Epidermal melanocyte (primary cell): Measurements from ENCODE around the gene FLNB.

ENCODE experiments used
- DNase-seq: peaks from one replicate; pipeline ENCODE4 v3.0.0; 2011; ENCODE audit warnings: low spot score; ENCODE audit not compliant: insufficient read length

FLNB gene

GRCh38 chr3:58131101-58131825, 123.0 kb downstream of the FLNB start:
- DNase-seq, result no peak

GRCh38 chr3:58132850-58133249, 124.6 kb downstream of the FLNB start:
- no peak for DNase-seq

GRCh38 chr3:58134468-58134867, 126.2 kb downstream of the FLNB start:
- no peak for DNase-seq

- no peak for DNase-seq
Measured at GRCh38 chr3:58135712-58136543, 127.7 kb downstream of the FLNB start.

- DNase-seq, result no peak
Measured at GRCh38 chr3:58137306-58137705, 129.1 kb downstream of the FLNB start.

DNA sequence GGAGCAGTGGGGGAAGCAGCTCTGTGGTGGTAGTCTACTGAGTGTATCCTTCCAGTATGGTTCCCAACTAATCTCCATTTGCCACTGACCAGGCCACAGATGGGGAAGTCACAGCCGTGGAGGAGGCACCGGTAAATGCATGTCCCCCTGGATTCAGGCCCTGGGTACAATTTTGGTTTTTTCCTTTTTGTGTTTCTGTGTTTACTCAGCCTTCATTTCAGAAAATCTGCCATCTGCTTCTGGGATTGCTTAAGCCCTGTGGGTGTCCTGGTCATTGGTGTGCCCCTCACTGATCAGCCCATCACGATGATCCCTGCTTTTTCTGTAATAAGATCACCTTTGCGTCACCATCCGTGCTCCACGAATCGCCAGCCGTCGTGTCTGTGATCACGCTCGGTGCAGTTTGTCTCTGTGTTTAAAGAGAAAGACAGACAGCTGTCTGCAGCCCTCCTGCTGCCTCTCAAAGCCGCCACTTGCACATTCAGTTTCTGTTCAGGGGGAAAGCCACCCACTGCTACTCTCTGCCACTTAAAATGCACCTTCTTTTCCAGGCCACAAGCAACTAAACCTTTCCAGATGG, 133.6 kb downstream of the FLNB start:
- no peak for DNase-seq

DNA sequence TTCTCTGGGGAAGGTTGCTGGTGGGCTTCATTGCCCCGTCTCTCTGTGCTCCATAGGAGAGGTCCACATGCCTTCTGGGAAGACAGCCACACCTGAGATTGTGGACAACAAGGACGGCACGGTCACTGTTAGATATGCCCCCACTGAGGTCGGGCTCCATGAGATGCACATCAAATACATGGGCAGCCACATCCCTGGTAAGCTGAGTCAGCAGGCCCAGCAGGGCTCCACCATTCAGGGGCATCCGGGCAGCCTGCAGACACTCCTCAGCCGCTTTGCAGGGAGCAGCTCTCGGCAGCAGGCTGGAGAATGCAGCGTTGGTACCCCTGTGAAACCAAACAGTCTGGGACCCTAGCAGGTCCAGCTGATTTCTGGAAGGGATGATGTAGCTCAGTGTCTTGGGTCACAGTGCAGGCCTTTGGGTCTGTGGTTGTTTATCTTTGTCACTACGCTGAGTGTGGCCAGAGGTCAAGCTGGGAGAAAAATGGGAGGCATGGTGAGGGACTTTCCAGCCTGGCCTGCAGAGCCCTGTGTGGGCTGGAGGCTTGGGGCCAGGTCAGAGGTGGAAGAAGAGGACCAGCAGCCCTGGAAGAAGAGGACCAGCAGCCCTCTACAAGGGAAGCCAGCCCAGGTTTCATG, 135.3 kb downstream of the FLNB start:
- DNase-seq, result no peak

GRCh38 chr3:58144478-58145325, 136.5 kb downstream of the FLNB start:
- no peak for DNase-seq

GRCh38 chr3:58148049-58148448, 139.8 kb downstream of the FLNB start:
- no peak for DNase-seq

DNA sequence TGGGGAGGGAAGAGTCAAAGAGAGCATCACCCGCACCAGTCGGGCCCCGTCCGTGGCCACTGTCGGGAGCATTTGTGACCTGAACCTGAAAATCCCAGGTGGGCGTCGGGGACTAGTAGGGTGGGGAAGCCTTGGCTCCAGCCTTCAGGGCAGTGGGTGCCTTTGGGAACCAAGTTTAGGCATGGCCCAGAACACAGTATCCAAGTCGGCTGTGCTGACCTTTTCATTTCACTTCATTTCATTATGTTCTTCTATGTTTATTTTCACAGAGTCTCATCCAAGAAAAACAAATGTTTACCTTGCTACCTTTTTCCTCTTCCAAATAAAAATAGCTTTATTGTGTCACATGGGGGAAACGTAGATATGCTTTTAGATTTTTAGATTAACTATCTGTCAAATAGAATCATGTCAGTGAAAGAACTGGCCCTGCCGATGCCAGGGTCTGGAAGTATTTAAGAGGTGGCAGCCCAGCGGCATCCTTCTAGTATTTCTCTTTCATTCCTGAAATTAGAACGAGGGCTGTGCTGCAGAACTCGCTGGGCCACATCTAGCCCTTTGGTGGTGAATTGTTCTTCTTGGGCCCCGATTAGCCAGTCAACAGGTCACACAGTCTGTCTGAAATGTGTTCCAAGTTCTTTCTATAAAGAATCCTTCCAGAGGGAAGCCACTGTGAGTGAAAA, 142.0 kb downstream of the FLNB start:
- DNase-seq, result no peak

- DNase-seq, result no peak
Measured at GRCh38 chr3:58150810-58151199, 142.6 kb downstream of the FLNB start.

DNA sequence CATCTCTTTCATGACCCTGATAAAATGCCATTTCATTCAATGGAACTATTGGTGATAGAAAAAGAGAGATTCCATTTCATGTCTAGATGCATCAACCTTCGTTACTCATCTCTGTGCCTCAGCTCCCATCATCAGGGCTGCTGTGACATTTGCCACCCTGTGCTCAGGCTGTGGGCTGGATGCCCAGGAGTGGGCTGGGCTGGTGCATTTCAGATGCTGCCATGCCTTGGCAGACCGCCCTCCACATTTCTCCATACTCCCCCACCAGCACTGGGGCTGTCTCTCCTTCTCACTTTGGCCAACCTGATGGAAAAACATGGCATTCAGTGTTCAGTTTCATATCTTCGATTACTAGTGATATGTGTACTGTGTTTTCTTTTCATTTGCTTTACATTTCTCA, 143.4 kb downstream of the FLNB start:
- no peak for DNase-seq

GRCh38 chr3:58152225-58153015, 144.2 kb downstream of the FLNB start:
- DNase-seq, result no peak

DNA sequence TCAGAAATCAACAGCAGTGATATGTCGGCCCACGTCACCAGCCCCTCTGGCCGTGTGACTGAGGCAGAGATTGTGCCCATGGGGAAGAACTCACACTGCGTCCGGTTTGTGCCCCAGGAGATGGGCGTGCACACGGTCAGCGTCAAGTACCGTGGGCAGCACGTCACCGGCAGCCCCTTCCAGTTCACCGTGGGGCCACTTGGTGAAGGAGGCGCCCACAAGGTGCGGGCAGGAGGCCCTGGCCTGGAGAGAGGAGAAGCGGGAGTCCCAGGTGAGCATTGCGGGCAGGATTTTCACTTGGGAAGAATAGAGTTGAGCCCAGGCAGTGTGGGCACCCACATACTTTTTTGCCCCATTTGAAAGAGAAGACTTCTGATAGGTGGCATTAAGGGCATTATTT, 145.1 kb downstream of the FLNB start:
- DNase-seq, result no peak

GRCh38 chr3:58154626-58155449, 146.6 kb downstream of the FLNB start:
- DNase-seq, result no peak

DNA sequence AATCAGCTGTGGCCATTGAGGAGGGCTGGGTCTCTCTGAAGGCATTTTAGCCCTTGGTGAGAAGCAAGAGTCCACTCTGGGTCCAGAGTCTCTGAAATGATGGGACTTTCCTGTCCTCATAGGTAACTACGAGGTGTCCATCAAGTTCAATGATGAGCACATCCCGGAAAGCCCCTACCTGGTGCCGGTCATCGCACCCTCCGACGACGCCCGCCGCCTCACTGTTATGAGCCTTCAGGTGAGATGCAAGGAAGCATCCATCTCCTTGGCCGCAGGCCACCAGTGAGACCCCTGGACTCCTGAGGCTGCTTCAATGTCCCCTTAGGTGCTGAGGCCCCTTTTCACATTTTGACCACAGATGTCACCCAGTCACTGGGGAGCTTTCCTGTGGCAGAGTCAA, 147.6 kb downstream of the FLNB start:
- no peak for DNase-seq

DNA sequence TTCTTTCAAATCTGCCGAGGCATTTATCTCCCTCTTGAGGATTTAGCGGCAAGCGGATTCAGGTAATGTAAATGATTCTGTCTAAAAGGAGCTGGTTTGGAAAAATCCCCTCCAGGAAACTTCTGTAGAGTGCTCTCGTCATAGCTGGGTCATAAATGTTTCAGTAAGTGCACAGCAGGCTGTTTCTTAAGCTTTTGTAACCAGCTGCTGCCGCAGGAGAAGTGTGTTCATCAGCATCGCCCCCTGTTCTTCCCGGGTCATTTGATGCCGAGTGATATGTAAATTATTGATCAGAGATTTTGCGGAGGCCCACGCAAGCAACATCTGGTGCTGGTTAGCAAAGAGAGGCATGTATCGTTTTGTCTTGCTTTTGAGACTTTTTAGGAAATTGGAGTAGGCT, 149.5 kb downstream of the FLNB start:
- no peak for DNase-seq

DNA sequence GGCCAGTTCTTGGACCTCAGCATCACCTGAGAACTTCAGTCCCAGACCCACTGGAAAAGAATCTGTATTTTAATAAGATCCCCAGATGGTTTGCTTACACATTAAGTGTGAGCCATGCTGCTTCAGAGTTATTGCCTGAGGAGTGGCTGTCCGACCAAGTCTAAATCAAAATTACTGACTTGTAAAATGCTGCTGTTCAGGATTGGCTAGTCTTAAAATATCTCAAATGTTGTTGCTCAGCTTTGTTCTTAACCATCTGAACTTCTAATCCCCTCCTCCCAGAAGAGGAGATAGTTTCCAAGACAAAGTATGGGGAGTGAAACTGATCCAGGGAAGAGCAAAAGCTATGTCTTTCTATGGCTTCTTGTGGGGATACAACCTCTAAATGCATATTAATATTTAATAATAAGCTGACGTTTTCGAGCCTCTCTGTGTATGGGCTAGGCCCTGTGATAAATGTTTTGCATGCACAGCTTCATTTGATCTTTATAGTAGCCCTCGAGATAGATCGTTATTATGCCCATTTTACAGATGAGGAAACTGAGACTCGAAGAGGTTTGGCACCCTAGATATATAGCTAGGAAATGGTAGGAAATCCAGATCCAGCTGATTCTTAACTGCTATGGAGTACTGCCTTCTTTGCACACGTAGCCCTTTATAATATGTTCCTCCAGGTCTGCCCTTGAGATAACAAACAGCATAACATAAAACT, 150.4 kb downstream of the FLNB start:
- DNase-seq, result no peak
